ENCODE measurements around the gene CCNB1IP1.

- TF ChIP-seq POLR2A (IDR thresholded peaks at IDR 0.05; ENCODE audit: low read depth, low read length), result no peak
- TF ChIP-seq POLR2AphosphoS5 (IDR thresholded peaks at IDR 0.05; ENCODE audit: low read depth, low read length), result no peak
- no peak for TF ChIP-seq SPI1 (IDR thresholded peaks at IDR 0.05; ENCODE audit: low read depth, low read length)
- no peak for TF ChIP-seq TAF1 (IDR thresholded peaks at IDR 0.05; ENCODE audit: low read depth, low read length)
Observed at GRCh38 chr14:20347747-20348146, 14.7 kb upstream of the CCNB1IP1 start.

Measured in GM12891 (cell line).